SK-N-SH treated with all-trans-retinoic acid at 6 μM for 48 hours (cell line): ENCODE results near the gene ACOT9.

Experiments used
- CSRNP3 ChIP-seq: fragments of 250-450 bp; sonication (Bioruptor Pico); IDR thresholded peaks from 2 replicates; pipeline ENCODE4 v1.5.1; 2021; ENCODE audit warnings: mild to moderate bottlenecking, moderate library complexity
- POU6F1 ChIP-seq: fragments of 250-450 bp; sonication (Bioruptor Pico); IDR thresholded peaks from 2 replicates; pipeline ENCODE4 v1.8.0; 2021; ENCODE audit warnings: low read depth, mild to moderate bottlenecking, moderate library complexity, borderline replicate concordance
- ZFP30 ChIP-seq: fragments of 450-650 bp; formaldehyde crosslinking; IDR thresholded peaks from 2 replicates; pipeline ENCODE4 v1.5.0; 2022; ENCODE audit warnings: mild to moderate bottlenecking, moderate library complexity
- ZNF70 ChIP-seq: fragments of 450-650 bp; formaldehyde crosslinking; IDR thresholded peaks from 2 replicates; pipeline ENCODE4 v1.5.0; 2020; ENCODE audit warnings: mild to moderate bottlenecking, moderate library complexity

- TF ChIP-seq CSRNP3 (CRISPR knock-in tag) (no peak), POU6F1 (no peak), ZFP30 (CRISPR knock-in tag) (no peak), ZNF70 (no peak)
Observed at GRCh38 chrX:23662853-23663252, 80.2 kb downstream of the ACOT9 start.
